Effector CD8-positive, alpha-beta T cell (primary cell): Measurements from ENCODE around the gene TMEM63B.
"Not testable (repeated sequence)": the region's sequence is repeated elsewhere in the genome, so short reads cannot be mapped to it uniquely, and the experiment has no call there.

Source experiments
- DNase-seq: peaks from one replicate; lab custom pipeline; 2025; lab: John Stamatoyannopoulos, UW

The TMEM63B gene

GRCh38 chr6:44193307-44193910 is 66.1 kb downstream of the TMEM63B start:
- no peak for DNase-seq

- no peak for DNase-seq
Observed at GRCh38 chr6:44194326-44194725, 67.0 kb downstream of the TMEM63B start.

GRCh38 chr6:44196351-44196750 is 69.0 kb downstream of the TMEM63B start:
- not testable (repeated sequence) for DNase-seq

- no peak for DNase-seq
Observed at GRCh38 chr6:44198684-44199083, 71.3 kb downstream of the TMEM63B start.

- DNase-seq, result no peak
Observed at GRCh38 chr6:44199883-44200282, 72.5 kb downstream of the TMEM63B start.

- DNase-seq, result no peak
Observed at GRCh38 chr6:44201200-44201599, 73.8 kb downstream of the TMEM63B start.

- no peak for DNase-seq
Observed at GRCh38 chr6:44201638-44202303, 74.4 kb downstream of the TMEM63B start.

GRCh38 chr6:44202332-44202971 is 75.1 kb downstream of the TMEM63B start:
- no peak for DNase-seq

- DNase-seq, result no peak
Observed at GRCh38 chr6:44202972-44203750, 75.8 kb downstream of the TMEM63B start.

GRCh38 chr6:44203955-44204354 is 76.6 kb downstream of the TMEM63B start:
- DNase-seq, result no peak
